ENCODE data around the gene NEK6.

GRCh38 chr9:124257070-124257843 lies 492 bp upstream of the NEK6 start:
- TF ChIP-seq CTCF (IDR thresholded peaks at IDR 0.05) (no peak), POLR2A (IDR thresholded peaks at IDR 0.05) (no peak)

Measured in testis (tissue), 2 donors.